Keratinocyte (primary cell): Measurements from ENCODE around the gene PLA2G4D. TPM values are rescaled to one million over a fixed set of nuclear protein-coding genes. Genes with fewer than 3 reads are reported as not detected.

ENCODE experiments used
- DNase-seq: peaks from one replicate; pipeline ENCODE4 v3.0.0-alpha.2; 2011; ENCODE audit warnings: low read depth, missing footprints, low spot score
- FAIRE-seq: peaks from 2 replicates; lab custom pipeline; 2011; peaks lifted over from hg19 to GRCh38; lab: Jason Lieb, UNC
- H2AFZ ChIP-seq: 2 replicates; pipeline ENCODE4 v1.6.0; 2012; ENCODE audit warnings: low read length, control low read depth, inconsistent platforms; ENCODE audit not compliant: control insufficient read depth
- H3K27ac ChIP-seq: 2 replicates; pipeline ENCODE4 v1.5.1; 2011; ENCODE audit warnings: low read length; ENCODE audit not compliant: control insufficient read depth, insufficient read depth
- H3K27me3 ChIP-seq: 3 replicates; pipeline ENCODE4 v1.6.0; 2011; ENCODE audit warnings: low read length; ENCODE audit not compliant: control insufficient read depth, insufficient read depth; ENCODE audit errors: extremely low read depth
- H3K36me3 ChIP-seq, 2 experiments: 2 replicates in 1 of 2; 3 replicates in 1 of 2; pipeline ENCODE4 v1.5.1; 2011; ENCODE audit warnings: low read length in 2 of 2, mild to moderate bottlenecking in 1 of 2; ENCODE audit not compliant: control insufficient read depth in 2 of 2, insufficient read depth in 2 of 2; ENCODE audit errors: extremely low read depth in 1 of 2
- H3K4me1 ChIP-seq: 3 replicates; pipeline ENCODE4 v1.5.1; 2011; ENCODE audit warnings: low read length; ENCODE audit not compliant: control insufficient read depth, insufficient read depth; ENCODE audit errors: extremely low read depth
- H3K4me2 ChIP-seq: 3 replicates; pipeline ENCODE4 v1.6.0; 2011; ENCODE audit warnings: low read depth, low read length; ENCODE audit not compliant: control insufficient read depth, insufficient read depth; ENCODE audit errors: extremely low read depth
- H3K4me3 ChIP-seq, 3 experiments: fragments of 200-600 bp in 1 of 3; sonication (generic) in 1 of 3; 2 replicates in 2 of 3; 3 replicates in 1 of 3; pipeline ENCODE4 v1.5.1; 2011 to 2016; ENCODE audit warnings: low read length in 3 of 3, mild to moderate bottlenecking in 3 of 3, control low read depth in 2 of 3, inconsistent platforms in 1 of 3, low read depth in 1 of 3, mixed read lengths in 1 of 3, mixed run types in 1 of 3, moderate library complexity in 1 of 3; ENCODE audit not compliant: control insufficient read depth in 2 of 3, insufficient read depth in 2 of 3; ENCODE audit errors: extremely low read depth in 1 of 3
- H3K79me2 ChIP-seq: 2 replicates; pipeline ENCODE4 v1.6.0; 2012; ENCODE audit warnings: low read length; ENCODE audit not compliant: control insufficient read depth, insufficient read depth
- H3K9ac ChIP-seq: 3 replicates; pipeline ENCODE4 v1.6.0; 2011; ENCODE audit warnings: low read length; ENCODE audit not compliant: control insufficient read depth, insufficient read depth; ENCODE audit errors: extremely low read depth
- H3K9me1 ChIP-seq: 3 replicates; pipeline ENCODE4 v1.6.0; 2011; ENCODE audit warnings: low read length; ENCODE audit not compliant: control insufficient read depth, insufficient read depth; ENCODE audit errors: extremely low read depth
- H3K9me3 ChIP-seq: 2 replicates; pipeline ENCODE4 v1.5.1; 2012; ENCODE audit warnings: low read depth, low read length; ENCODE audit not compliant: control insufficient read depth
- H4K20me1 ChIP-seq: 3 replicates; pipeline ENCODE4 v1.6.0; 2011; ENCODE audit warnings: low read length; ENCODE audit not compliant: control insufficient read depth, insufficient read depth; ENCODE audit errors: extremely low read depth
- CTCF ChIP-seq, 3 experiments: IDR thresholded peaks in 1 of 3; conservative IDR thresholded peaks in 1 of 3; optimal IDR thresholded peaks in 1 of 3; 2 replicates in 2 of 3; 3 replicates in 1 of 3; pipeline versions ENCODE3 to v1.5.1; 2011; ENCODE audit warnings: low read length in 3 of 3, mild to moderate bottlenecking in 3 of 3, moderate library complexity in 2 of 3, control low read depth in 1 of 3, inconsistent platforms in 1 of 3; ENCODE audit not compliant: insufficient read depth in 2 of 3; ENCODE audit errors: extremely low read depth in 1 of 3
- EZH2 ChIP-seq: IDR thresholded peaks from one replicate; pipeline ENCODE4 v1.6.1; 2012; ENCODE audit warnings: inconsistent platforms, mild to moderate bottlenecking, low read length, moderate library complexity
- dilution Hi-C: fragments of 300-500 bp; cut with MboI; formaldehyde crosslinking; loops from one replicate; pipeline ENCODE4 v1.7.0; 2020; ENCODE audit warnings: low sequenced_read_pairs; ENCODE audit not compliant: extremely low pct_ligation_motif_present
- polyA plus RNA-seq, 5 experiments: library from polyadenylated mRNA; depleted of rRNA in 3 of 5; stranded (reverse) in 3 of 5; stranded (forward) in 1 of 5; unstranded in 1 of 5; fragments of >200 nt; gene quantifications; 1 replicate in 1 of 5; 2 replicates in 3 of 5; 3 replicates in 1 of 5; pipeline versions ENCODE4 v1.2.1 to v1.2.3, GENCODE V29; 2011 to 2012; ENCODE audit warnings: missing spikeins in 2 of 5, low read depth in 1 of 5, low replicate concordance in 1 of 5

Gene PLA2G4D
- polyA plus RNA-seq, 1 donor (not counting 4 experiments of a cell fraction or from before 2014, with no cell fraction given) = 0.69 TPM

- TF ChIP-seq EZH2 = no peak
- TF ChIP-seq CTCF (optimal IDR thresholded peaks at IDR 0.05 in 1 of 3, IDR thresholded peaks at IDR 0.05 in 1 of 3, conservative IDR thresholded peaks at IDR 0.05 in 1 of 3; ENCODE audit: extremely low read depth in 1 of 3, insufficient read depth in 2 of 3, low read length in 3 of 3) = no peak
- peak overlapping the region; percentile 58 for H3K27ac ChIP-seq
- dilution Hi-C loops = no loop called here
- peak overlapping the region; percentile 82 for H2AFZ ChIP-seq
- no peaks in the 10 kb centered on the region for H3K79me2 ChIP-seq
- no peaks in the 10 kb centered on the region for H3K9me3 ChIP-seq
- DNase-seq (no peak), FAIRE-seq (no peak)
- H3K4me1 ChIP-seq = peaks cover 17% of the 10 kb centered on the region
- H3K4me3 ChIP-seq = peak overlapping the region in 2 of 3 experiments; percentile 8 to 29
- peak overlapping the region; percentile 59 for H3K9ac ChIP-seq
- H3K27me3 ChIP-seq = no peaks in the 10 kb centered on the region
- H3K9me1 ChIP-seq = no peaks in the 10 kb centered on the region
- H3K4me2 ChIP-seq = peak overlapping the region; percentile 71
- H3K36me3 ChIP-seq = no peaks in the 10 kb centered on the region
- no peaks in the 10 kb centered on the region for H4K20me1 ChIP-seq
Measured at GRCh38 chr15:42048080-42048820, 46.1 kb downstream of the PLA2G4D start.

GRCh38 chr15:42046597-42046996 is 47.8 kb downstream of the PLA2G4D start:
- Histone ChIP-seq H3K9me3 (no peaks in the 10 kb centered on the region), H3K27me3 (no peaks in the 10 kb centered on the region), H3K4me1 (peaks cover 17% of the 10 kb centered on the region), H3K4me2 (no peak overlapping the region), H3K36me3 (no peaks in the 10 kb centered on the region), H2AFZ (no peak overlapping the region), H3K27ac (no peak overlapping the region), H3K9ac (no peak overlapping the region), H3K9me1 (no peaks in the 10 kb centered on the region), H3K4me3 (no peak overlapping the region), H3K79me2 (no peaks in the 10 kb centered on the region), H4K20me1 (no peaks in the 10 kb centered on the region)
- dilution Hi-C loops = no loop called here
- DNase-seq (no peak), FAIRE-seq (no peak)
- no peak for TF ChIP-seq EZH2
- TF ChIP-seq CTCF (optimal IDR thresholded peaks at IDR 0.05 in 1 of 3, IDR thresholded peaks at IDR 0.05 in 1 of 3, conservative IDR thresholded peaks at IDR 0.05 in 1 of 3; ENCODE audit: extremely low read depth in 1 of 3, insufficient read depth in 2 of 3, low read length in 3 of 3) = no peak
